ENCODE measurements around the gene BAX.

Gene BAX

GRCh38 chr19:48966541-48967345 lies 12.1 kb downstream of the BAX start:
- peak overlapping the region; percentile 89 for H3K27ac ChIP-seq (ENCODE audit: low read depth, low read length)
- peaks cover 13 to 33% of the 10 kb centered on the region in 2 donors for H3K36me3 ChIP-seq (ENCODE audit: control insufficient read depth in 1 of 2, insufficient read depth in 2 of 2, low read length in 2 of 2)
- peak overlapping the region; percentile 77 to 80 for H3K9ac ChIP-seq (ENCODE audit: low read depth in 1 of 2, low read length in 2 of 2)
- no peaks in the 10 kb centered on the region for H3K9me3 ChIP-seq (ENCODE audit: control insufficient read depth in 1 of 2, low read length in 2 of 2)
- H3K27me3 ChIP-seq (ENCODE audit: control insufficient read depth in 1 of 2, insufficient read depth in 2 of 2, low read length in 2 of 2), result no peaks in the 10 kb centered on the region
- peak overlapping the region; percentile 95 to 99 for H3K4me3 ChIP-seq (ENCODE audit: low read depth in 1 of 2, low read length in 2 of 2)
- H3K4me1 ChIP-seq (ENCODE audit: control insufficient read depth in 1 of 2, insufficient read depth in 2 of 2, low read length in 2 of 2), result peaks cover 23 to 45% of the 10 kb centered on the region in 2 donors

- Histone ChIP-seq H3K4me1 (ENCODE audit: control insufficient read depth in 1 of 2, insufficient read depth in 2 of 2, low read length in 2 of 2) (peaks cover 16 to 36% of the 10 kb centered on the region in 2 donors), H3K4me3 (ENCODE audit: low read depth in 1 of 2, low read length in 2 of 2) (peak overlapping the region; percentile 95 to 99), H3K36me3 (ENCODE audit: control insufficient read depth in 1 of 2, insufficient read depth in 2 of 2, low read length in 2 of 2) (peaks cover 13 to 33% of the 10 kb centered on the region in 2 donors), H3K27ac (ENCODE audit: low read depth, low read length) (peak overlapping the region; percentile 40), H3K27me3 (ENCODE audit: control insufficient read depth in 1 of 2, insufficient read depth in 2 of 2, low read length in 2 of 2) (no peaks in the 10 kb centered on the region), H3K9me3 (ENCODE audit: control insufficient read depth in 1 of 2, low read length in 2 of 2) (no peaks in the 10 kb centered on the region), H3K9ac (ENCODE audit: low read depth in 1 of 2, low read length in 2 of 2) (peak overlapping the region in 1 of 2 donors; percentile 77)
Measured at GRCh38 chr19:48967346-48968178, 12.9 kb downstream of the BAX start.

DNA sequence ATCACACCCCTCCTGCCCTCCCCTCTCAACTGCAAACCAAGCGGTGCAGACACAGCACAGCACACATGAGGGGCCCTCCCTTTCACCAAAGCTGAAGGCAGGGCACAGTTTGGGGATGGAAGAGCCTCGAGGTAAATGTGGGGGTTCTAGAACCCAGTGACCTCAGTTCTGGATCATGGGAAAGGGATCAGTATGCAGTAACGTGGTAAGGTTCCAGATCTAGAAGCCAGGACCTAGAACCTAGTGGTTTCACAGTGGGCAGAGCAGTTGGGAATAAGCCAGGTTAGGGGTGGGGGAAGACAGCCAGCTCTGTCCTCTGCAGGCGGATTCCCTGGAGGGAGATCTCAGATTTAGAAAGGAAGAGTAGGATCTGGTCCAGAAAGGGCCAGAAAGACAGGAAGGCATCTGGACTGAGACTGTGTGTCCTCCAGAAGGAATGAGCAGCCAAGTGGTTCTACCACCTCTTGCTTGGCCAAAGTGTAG lies 13.5 kb downstream of the BAX start:
- peaks cover 16 to 35% of the 10 kb centered on the region in 2 donors for H3K4me1 ChIP-seq (ENCODE audit: control insufficient read depth in 1 of 2, insufficient read depth in 2 of 2, low read length in 2 of 2)
- H3K27me3 ChIP-seq (ENCODE audit: control insufficient read depth in 1 of 2, insufficient read depth in 2 of 2, low read length in 2 of 2), result no peaks in the 10 kb centered on the region
- H3K4me3 ChIP-seq (ENCODE audit: low read depth in 1 of 2, low read length in 2 of 2), result no peak overlapping the region
- no peaks in the 10 kb centered on the region for H3K9me3 ChIP-seq (ENCODE audit: control insufficient read depth in 1 of 2, low read length in 2 of 2)
- H3K9ac ChIP-seq (ENCODE audit: low read depth in 1 of 2, low read length in 2 of 2), result no peak overlapping the region
- no peak overlapping the region for H3K27ac ChIP-seq (ENCODE audit: low read depth, low read length)
- peaks cover 13 to 38% of the 10 kb centered on the region in 2 donors for H3K36me3 ChIP-seq (ENCODE audit: control insufficient read depth in 1 of 2, insufficient read depth in 2 of 2, low read length in 2 of 2)

DNA sequence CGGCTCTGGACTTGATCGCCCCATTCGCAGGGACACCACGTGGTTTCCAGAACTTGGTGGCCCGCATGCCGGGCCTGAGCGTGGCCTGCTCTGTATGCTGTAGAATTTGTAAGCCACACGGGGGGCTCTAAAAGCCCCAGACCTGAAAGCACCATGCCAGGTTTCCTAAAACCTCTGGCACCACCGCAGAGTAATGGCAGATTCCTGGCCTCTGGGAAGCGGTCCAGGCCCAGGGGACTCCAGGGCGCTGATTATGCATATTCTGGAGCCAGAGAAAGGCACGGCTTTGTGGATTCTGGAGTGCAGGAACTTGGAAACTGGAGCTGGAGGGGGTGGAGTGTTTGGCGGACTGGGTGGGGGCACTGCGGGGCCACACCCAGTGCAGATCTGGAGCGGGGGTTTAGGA lies 14.1 kb downstream of the BAX start:
- Histone ChIP-seq H3K4me1 (ENCODE audit: control insufficient read depth in 1 of 2, insufficient read depth in 2 of 2, low read length in 2 of 2) (peaks cover 16 to 29% of the 10 kb centered on the region in 2 donors), H3K4me3 (ENCODE audit: low read depth in 1 of 2, low read length in 2 of 2) (no peak overlapping the region), H3K27ac (ENCODE audit: low read depth, low read length) (no peak overlapping the region), H3K9ac (ENCODE audit: low read depth in 1 of 2, low read length in 2 of 2) (no peak overlapping the region), H3K9me3 (ENCODE audit: control insufficient read depth in 1 of 2, low read length in 2 of 2) (no peaks in the 10 kb centered on the region), H3K36me3 (ENCODE audit: control insufficient read depth in 1 of 2, insufficient read depth in 2 of 2, low read length in 2 of 2) (peaks cover 16 to 42% of the 10 kb centered on the region in 2 donors), H3K27me3 (ENCODE audit: control insufficient read depth in 1 of 2, insufficient read depth in 2 of 2, low read length in 2 of 2) (no peaks in the 10 kb centered on the region)

- H3K4me1 ChIP-seq (ENCODE audit: control insufficient read depth in 1 of 2, insufficient read depth in 2 of 2, low read length in 2 of 2), result peaks cover 10 to 22% of the 10 kb centered on the region in 2 donors
- no peak overlapping the region for H3K4me3 ChIP-seq (ENCODE audit: low read depth in 1 of 2, low read length in 2 of 2)
- H3K27ac ChIP-seq (ENCODE audit: low read depth, low read length), result no peak overlapping the region
- no peak overlapping the region for H3K9ac ChIP-seq (ENCODE audit: low read depth in 1 of 2, low read length in 2 of 2)
- H3K27me3 ChIP-seq (ENCODE audit: control insufficient read depth in 1 of 2, insufficient read depth in 2 of 2, low read length in 2 of 2), result no peaks in the 10 kb centered on the region
- peaks cover 23 to 49% of the 10 kb centered on the region in 2 donors for H3K36me3 ChIP-seq (ENCODE audit: control insufficient read depth in 1 of 2, insufficient read depth in 2 of 2, low read length in 2 of 2)
- H3K9me3 ChIP-seq (ENCODE audit: control insufficient read depth in 1 of 2, low read length in 2 of 2), result no peaks in the 10 kb centered on the region
Measured at GRCh38 chr19:48969276-48970138, 14.8 kb downstream of the BAX start.

DNA sequence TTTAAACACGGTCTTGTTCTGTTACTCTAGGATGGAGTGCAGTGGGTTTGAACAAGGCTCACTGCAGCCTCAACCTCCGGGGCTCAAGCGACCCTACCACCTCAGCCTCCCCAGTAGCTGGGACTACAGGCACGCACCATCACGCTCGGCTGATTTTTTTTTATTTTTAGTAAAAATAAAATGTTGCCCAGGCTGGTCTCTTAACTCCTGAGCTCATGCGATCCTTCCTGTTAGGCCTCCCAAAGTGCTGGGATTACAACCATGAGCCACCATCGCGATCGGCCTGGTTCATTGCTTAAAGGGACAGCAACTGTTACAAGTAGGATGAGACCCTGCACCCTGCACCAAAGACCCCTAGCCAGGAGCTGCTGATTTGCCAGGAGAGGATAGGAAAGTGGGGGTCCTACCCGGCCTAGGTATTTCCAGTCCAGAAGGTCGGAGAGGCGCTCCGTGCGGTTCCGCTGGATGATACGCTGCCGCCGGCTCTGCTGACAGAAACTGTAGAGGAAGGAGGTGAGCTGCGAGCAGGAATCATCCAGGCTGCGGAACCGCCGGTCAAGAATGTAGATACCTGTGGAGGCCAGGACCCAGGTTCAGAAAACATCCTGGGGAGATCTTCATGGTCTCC lies 15.6 kb downstream of the BAX start:
- Histone ChIP-seq H3K9me3 (ENCODE audit: control insufficient read depth in 1 of 2, low read length in 2 of 2) (no peaks in the 10 kb centered on the region), H3K9ac (ENCODE audit: low read depth in 1 of 2, low read length in 2 of 2) (no peak overlapping the region), H3K4me1 (ENCODE audit: control insufficient read depth in 1 of 2, insufficient read depth in 2 of 2, low read length in 2 of 2) (peaks cover 7 to 20% of the 10 kb centered on the region in 2 donors), H3K27ac (ENCODE audit: low read depth, low read length) (no peak overlapping the region), H3K4me3 (ENCODE audit: low read depth in 1 of 2, low read length in 2 of 2) (no peak overlapping the region), H3K27me3 (ENCODE audit: control insufficient read depth in 1 of 2, insufficient read depth in 2 of 2, low read length in 2 of 2) (no peaks in the 10 kb centered on the region), H3K36me3 (ENCODE audit: control insufficient read depth in 1 of 2, insufficient read depth in 2 of 2, low read length in 2 of 2) (peaks cover 24 to 50% of the 10 kb centered on the region in 2 donors)

DNA sequence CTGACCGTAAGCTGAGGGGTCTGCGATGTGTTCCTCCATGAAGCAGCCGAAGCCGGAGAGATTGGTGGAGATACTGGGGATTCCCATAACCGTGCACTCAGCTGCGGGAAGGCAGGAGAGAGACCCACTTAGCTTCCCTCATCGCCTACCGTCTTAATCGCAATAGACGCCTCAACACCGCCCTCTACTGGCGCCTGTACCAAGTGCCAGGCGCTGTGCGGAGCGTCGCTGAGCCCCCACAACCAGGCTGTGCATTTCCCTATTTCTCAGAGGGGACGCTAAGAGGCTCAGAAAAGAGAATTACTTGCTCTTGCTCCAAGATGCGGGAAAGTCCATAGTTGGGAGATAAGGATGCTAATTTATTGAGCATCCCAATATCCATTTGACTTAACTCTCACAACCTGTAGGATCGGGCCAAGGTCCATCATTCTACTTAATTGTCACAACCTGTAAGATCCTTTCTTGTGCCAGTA lies 16.3 kb downstream of the BAX start:
- H3K9ac ChIP-seq (ENCODE audit: low read depth in 1 of 2, low read length in 2 of 2), result no peak overlapping the region

GRCh38 chr19:48975947-48976847 lies 21.5 kb downstream of the BAX start:
- no peaks in the 10 kb centered on the region for H3K9me3 ChIP-seq (ENCODE audit: control insufficient read depth in 1 of 2, low read length in 2 of 2)
- no peak overlapping the region for H3K4me3 ChIP-seq (ENCODE audit: low read depth in 1 of 2, low read length in 2 of 2)
- no peaks in the 10 kb centered on the region for H3K27me3 ChIP-seq (ENCODE audit: control insufficient read depth in 1 of 2, insufficient read depth in 2 of 2, low read length in 2 of 2)
- H3K36me3 ChIP-seq (ENCODE audit: control insufficient read depth in 1 of 2, insufficient read depth in 2 of 2, low read length in 2 of 2), result peaks cover 15 to 29% of the 10 kb centered on the region in 2 donors
- H3K4me1 ChIP-seq (ENCODE audit: control insufficient read depth in 1 of 2, insufficient read depth in 2 of 2, low read length in 2 of 2), result no peaks in the 10 kb centered on the region
- no peak overlapping the region for H3K9ac ChIP-seq (ENCODE audit: low read depth in 1 of 2, low read length in 2 of 2)
- no peak overlapping the region for H3K27ac ChIP-seq (ENCODE audit: low read depth, low read length)

More for the DNA sequence above, 16.3 kb downstream of the BAX start:
- H3K9me3 ChIP-seq (ENCODE audit: control insufficient read depth in 1 of 2, low read length in 2 of 2), result no peaks in the 10 kb centered on the region
- H3K4me1 ChIP-seq (ENCODE audit: control insufficient read depth in 1 of 2, insufficient read depth in 2 of 2, low read length in 2 of 2), result peaks cover 7 to 18% of the 10 kb centered on the region in 2 donors
- no peak overlapping the region for H3K4me3 ChIP-seq (ENCODE audit: low read depth in 1 of 2, low read length in 2 of 2)
- no peak overlapping the region for H3K27ac ChIP-seq (ENCODE audit: low read depth, low read length)
- no peaks in the 10 kb centered on the region for H3K27me3 ChIP-seq (ENCODE audit: control insufficient read depth in 1 of 2, insufficient read depth in 2 of 2, low read length in 2 of 2)
- peaks cover 24 to 48% of the 10 kb centered on the region in 2 donors for H3K36me3 ChIP-seq (ENCODE audit: control insufficient read depth in 1 of 2, insufficient read depth in 2 of 2, low read length in 2 of 2)
